Fibroblast of skin of right biceps (primary cell): ENCODE measurements around the gene CMTM6.
"Not testable (repeated sequence)": the region's sequence is repeated elsewhere in the genome, so short reads cannot be mapped to it uniquely, and the experiment has no call there.

Source experiments
- DNase-seq: peaks from one replicate; pipeline ENCODE4 v3.0.0-alpha.2; 2013

The CMTM6 gene

GRCh38 chr3:32498992-32499391, 3.7 kb downstream of the CMTM6 start:
- DNase-seq, result no peak

- DNase-seq, result no peak
Measured at GRCh38 chr3:32498252-32498651, 4.4 kb downstream of the CMTM6 start.

- no peak for DNase-seq
Measured at GRCh38 chr3:32495609-32496008, 7.0 kb downstream of the CMTM6 start.

GRCh38 chr3:32495085-32495484, 7.6 kb downstream of the CMTM6 start:
- DNase-seq, result no peak

- peak; percentile 8 for DNase-seq
Measured at GRCh38 chr3:32493437-32494414, 8.9 kb downstream of the CMTM6 start.

GRCh38 chr3:32492684-32493436, 9.8 kb downstream of the CMTM6 start:
- DNase-seq, result peak; percentile 57

GRCh38 chr3:32488474-32489008, 14.1 kb downstream of the CMTM6 start:
- DNase-seq, result no peak

GRCh38 chr3:32487781-32488473, 14.7 kb downstream of the CMTM6 start:
- no peak for DNase-seq

GRCh38 chr3:32484436-32484835, 18.2 kb downstream of the CMTM6 start:
- DNase-seq, result no peak

- DNase-seq, result no peak
Measured at GRCh38 chr3:32483772-32484171, 18.9 kb downstream of the CMTM6 start.

- no peak for DNase-seq
Measured at GRCh38 chr3:32482693-32483092, 20.0 kb downstream of the CMTM6 start.

- no peak for DNase-seq
Measured at GRCh38 chr3:32481791-32482631, 20.6 kb downstream of the CMTM6 start.

- no peak for DNase-seq
Measured at GRCh38 chr3:32480604-32481003, 22.0 kb downstream of the CMTM6 start.

GRCh38 chr3:32474201-32474600, 28.5 kb downstream of the CMTM6 start:
- no peak for DNase-seq

- DNase-seq, result not testable (repeated sequence)
Measured at GRCh38 chr3:32472151-32472550, 30.5 kb downstream of the CMTM6 start.

GRCh38 chr3:32471246-32471645, 31.4 kb downstream of the CMTM6 start:
- DNase-seq, result no peak

GRCh38 chr3:32470362-32470761, 32.3 kb downstream of the CMTM6 start:
- DNase-seq, result no peak

GRCh38 chr3:32469151-32469874, 33.3 kb downstream of the CMTM6 start:
- no peak for DNase-seq

GRCh38 chr3:32467333-32468070, 35.1 kb downstream of the CMTM6 start:
- DNase-seq, result peak; percentile 45

GRCh38 chr3:32466808-32467207, 35.8 kb downstream of the CMTM6 start:
- not testable (repeated sequence) for DNase-seq

GRCh38 chr3:32464726-32465125, 37.9 kb downstream of the CMTM6 start:
- not testable (repeated sequence) for DNase-seq
